ENCODE measurements around the gene EYA2. TPM values are rescaled to one million over a fixed set of nuclear protein-coding genes. Genes with fewer than 3 reads are reported as not detected.
A peak's percentile ranks its signal among the peaks of the same experiment; 100 is the strongest.
"Not testable (repeated sequence)": the region's sequence is repeated elsewhere in the genome, so short reads cannot be mapped to it uniquely, and the experiment has no call there.

Gene EYA2
- total and polyA plus RNA-seq, 8 donors: 0.51 to 3.2 (median 1.4) TPM

- H3K9me3 ChIP-seq: no peaks in the 10 kb centered on the region
- no peak for FAIRE-seq
- DNase-seq: no peak
- intact Hi-C loops (cut with DNase I): loop anchor here in 1 of 3 donors (5.0 kb wide), 1 partner anchor 181 kb away; no protein-coding TSS in a partner anchor
- no peaks in the 10 kb centered on the region for H3K36me3 ChIP-seq
- TF ChIP-seq CTCF (IDR thresholded peaks at IDR 0.05): no peak
- peaks cover 0 to 4% (median 0%) of the 10 kb centered on the region in 3 donors for H3K4me1 ChIP-seq
- H3K27me3 ChIP-seq: no peaks in the 10 kb centered on the region
- no peak overlapping the region for H3K4me3 ChIP-seq
- H3K27ac ChIP-seq: no peak overlapping the region
- WGBS, 2 donors: 76 to 79% methylated on average over 9 of the region's 9 CpGs
- ATAC-seq: peak in 1 of 4 donors; percentile 15
These were observed 306.6 kb downstream of the EYA2 start for GRCh38 chr20:47201074-47201730.

GRCh38 chr20:47202733-47203667 is 308.4 kb downstream of the EYA2 start:
- Histone ChIP-seq H3K27me3 (no peaks in the 10 kb centered on the region), H3K4me1 (peaks cover 0 to 4% (median 0%) of the 10 kb centered on the region in 3 donors), H3K9me3 (no peaks in the 10 kb centered on the region), H3K36me3 (no peaks in the 10 kb centered on the region), H3K4me3 (no peak overlapping the region), H3K27ac (no peak overlapping the region)
- ATAC-seq: no peak
- FAIRE-seq: no peak
- intact Hi-C loops (cut with DNase I): loop anchor here in 1 of 3 donors (5.0 kb wide), 1 partner anchor 179 kb away; no protein-coding TSS in a partner anchor
- WGBS, 2 donors: 80 to 81% methylated on average over 10 of the region's 10 CpGs
- DNase-seq: no peak
- no peak for TF ChIP-seq CTCF (IDR thresholded peaks at IDR 0.05)

GRCh38 chr20:47204008-47204849 is 309.6 kb downstream of the EYA2 start:
- intact Hi-C loops (cut with DNase I): loop anchor here in 1 of 3 donors (5.0 kb wide), 1 partner anchor 178 kb away; no protein-coding TSS in a partner anchor
- no peaks in the 10 kb centered on the region for H3K27me3 ChIP-seq

GRCh38 chr20:47204850-47205122 is 310.1 kb downstream of the EYA2 start:
- not testable (repeated sequence) for H3K27ac ChIP-seq, H3K27me3 ChIP-seq, H3K4me1 ChIP-seq, H3K36me3 ChIP-seq, ATAC-seq, DNase-seq, H3K4me3 ChIP-seq, H3K9me3 ChIP-seq, FAIRE-seq
- WGBS, 2 donors: 93 to 94% methylated on average over 11 of the region's 11 CpGs
- intact Hi-C loops (cut with DNase I): loop anchor here in 1 of 3 donors (5.0 kb wide), 1 partner anchor 178 kb away; no protein-coding TSS in a partner anchor

More at GRCh38 chr20:47204008-47204849, 309.6 kb downstream of the EYA2 start:
- Histone ChIP-seq H3K9me3 (no peaks in the 10 kb centered on the region), H3K4me3 (no peak overlapping the region), H3K4me1 (peaks cover 0 to 4% (median 0%) of the 10 kb centered on the region in 3 donors), H3K36me3 (peaks cover 0 to 4% (median 0%) of the 10 kb centered on the region in 3 donors), H3K27ac (no peak overlapping the region)
- no peak for TF ChIP-seq CTCF (IDR thresholded peaks at IDR 0.05)
- 86 to 91% methylated on average over 12 of the region's 12 CpGs for WGBS, 2 donors
- ATAC-seq (peak in 1 of 4 donors; percentile 6), DNase-seq (no peak), FAIRE-seq (no peak)

Data from pancreas (tissue), 10 donors.